ENCODE data around the gene PSMD8. TPM values are rescaled to one million over a fixed set of nuclear protein-coding genes. Genes with fewer than 3 reads are reported as not detected.

PSMD8 gene
- total RNA-seq, 1 experiment from 2014 or later, result 222 TPM

GRCh38 chr19:38373907-38374331 lies 452 bp upstream of the PSMD8 start:
- Histone ChIP-seq H3F3A (ENCODE audit: insufficient read depth, low read depth) (peaks cover 5% of the 10 kb centered on the region), H3K4me3 (peak overlapping the region; percentile 76), H3K4me2 (peak overlapping the region; percentile 81), H3K27me3 (ENCODE audit: insufficient read depth, low read depth) (no peaks in the 10 kb centered on the region), H3K9me3 (ENCODE audit: insufficient read depth, low read depth) (no peaks in the 10 kb centered on the region), H3K36me3 (ENCODE audit: low read depth) (peaks cover 19% of the 10 kb centered on the region; the same call in 1 of the 2 replicates), H3K4me1 (replicated peaks; ENCODE audit: insufficient read depth) (peaks cover 15% of the 10 kb centered on the region), H3K27ac (peak overlapping the region; percentile 27; the same call in 1 of the 2 replicates), H2AFZ (peak overlapping the region; percentile 86), H3K9me2 (ENCODE audit: insufficient read depth) (no peaks in the 10 kb centered on the region), H3K79me2 (ENCODE audit: low read depth) (peaks cover 36% of the 10 kb centered on the region), H4K20me1 (ENCODE audit: insufficient read depth) (peaks cover 3% of the 10 kb centered on the region)
- no peak for TF ChIP-seq EZH2 (IDR thresholded peaks at IDR 0.05; ENCODE audit: low read depth)
- TF ChIP-seq CTCF (conservative IDR thresholded peaks at IDR 0.05), result no peak
- BruUV-seq (replicated peaks), result TSS peak; percentile 44
- DNase-seq, result no peak
- intact Hi-C loops (cut with micrococcal nuclease; ENCODE audit: unreplicated experiment), result loop anchor here (1.0 kb wide), 2 partner anchors 14 to 38 kb away; partner anchors contain the start of genes GGN and SPRED3
- CTCF ChIA-PET, result interaction anchor here (0.8 to 1.4 kb wide), 3 partner anchors 13 to 38 kb away, joined by 3 to 8 read pairs (median 4); partner anchors contain the start of genes CATSPERG and GGN
- POLR2A ChIA-PET (ENCODE audit: unreplicated experiment), result interaction anchor here (0.6 to 1.2 kb wide), 9 partner anchors 14 to 907 kb away, joined by 3 to 28 read pairs (median 5); partner anchors contain the start of genes FAM98C, GGN, WDR87 and ZNF569

- Histone ChIP-seq H3K4me2 (peak overlapping the region; percentile 87), H3K9me2 (ENCODE audit: insufficient read depth) (no peaks in the 10 kb centered on the region), H3K79me2 (ENCODE audit: low read depth) (peaks cover 36% of the 10 kb centered on the region), H2AFZ (peak overlapping the region; percentile 87), H3K9me3 (ENCODE audit: insufficient read depth, low read depth) (no peaks in the 10 kb centered on the region), H3K36me3 (ENCODE audit: low read depth) (peaks cover 25% of the 10 kb centered on the region; the same call in 1 of the 2 replicates), H3K27me3 (ENCODE audit: insufficient read depth, low read depth) (no peaks in the 10 kb centered on the region), H3K27ac (peak overlapping the region; percentile 58), H3K4me3 (peak overlapping the region; percentile 76), H3F3A (ENCODE audit: insufficient read depth, low read depth) (peaks cover 5% of the 10 kb centered on the region), H4K20me1 (ENCODE audit: insufficient read depth) (peaks cover 8% of the 10 kb centered on the region), H3K4me1 (replicated peaks; ENCODE audit: insufficient read depth) (peaks cover 15% of the 10 kb centered on the region)
- ChIA-PET POLR2A (ENCODE audit: unreplicated experiment) (interaction anchor here (0.7 to 1.1 kb wide), 2 partner anchors 28 to 780 kb away, joined by 3 to 4 read pairs; no protein-coding TSS in a partner anchor), CTCF (no interaction called here)
- no peak for DNase-seq
- intact Hi-C loops (cut with micrococcal nuclease; ENCODE audit: unreplicated experiment), result no loop called here
- TSS peak; percentile 21 for BruUV-seq (replicated peaks)
- TF ChIP-seq EZH2 (IDR thresholded peaks at IDR 0.05; ENCODE audit: low read depth), result no peak
- no peak for TF ChIP-seq CTCF (conservative IDR thresholded peaks at IDR 0.05)
Measured at GRCh38 chr19:38375098-38375493, 725 bp downstream of the PSMD8 start.

GRCh38 chr19:38375748-38376147 lies 1.4 kb downstream of the PSMD8 start:
- H3K9me3 ChIP-seq (ENCODE audit: insufficient read depth, low read depth), result no peaks in the 10 kb centered on the region
- TF ChIP-seq CTCF (conservative IDR thresholded peaks at IDR 0.05) (no peak), EZH2 (IDR thresholded peaks at IDR 0.05; ENCODE audit: low read depth) (no peak)
- peak overlapping the region; percentile 76 for H3K4me3 ChIP-seq
- no peak for DNase-seq
- peak overlapping the region; percentile 87 for H3K4me2 ChIP-seq
- H4K20me1 ChIP-seq (ENCODE audit: insufficient read depth), result peaks cover 10% of the 10 kb centered on the region
- peaks cover 28% of the 10 kb centered on the region; the same call in 1 of the 2 replicates for H3K36me3 ChIP-seq (ENCODE audit: low read depth)
- CTCF ChIA-PET, result interaction anchor here (0.5 to 0.6 kb wide), 3 partner anchors 127 to 553 kb away, joined by 3 to 5 read pairs (median 4); no protein-coding TSS in a partner anchor
- no peak overlapping the region for H3K27ac ChIP-seq
- H2AFZ ChIP-seq, result no peak overlapping the region; the same call in 1 of the 2 replicates
- POLR2A ChIA-PET (ENCODE audit: unreplicated experiment), result interaction anchor here (0.6 kb wide), 3 partner anchors 12 to 71 kb away, joined by 4 to 12 read pairs (median 6); partner anchors contain the start of gene GGN
- peaks cover 15% of the 10 kb centered on the region for H3K4me1 ChIP-seq (replicated peaks; ENCODE audit: insufficient read depth)
- no TSS peak for BruUV-seq (replicated peaks)
- no peaks in the 10 kb centered on the region for H3K9me2 ChIP-seq (ENCODE audit: insufficient read depth)
- peaks cover 5% of the 10 kb centered on the region for H3F3A ChIP-seq (ENCODE audit: insufficient read depth, low read depth)
- H3K27me3 ChIP-seq (ENCODE audit: insufficient read depth, low read depth), result no peaks in the 10 kb centered on the region
- H3K79me2 ChIP-seq (ENCODE audit: low read depth), result peaks cover 36% of the 10 kb centered on the region
- intact Hi-C loops (cut with micrococcal nuclease; ENCODE audit: unreplicated experiment), result no loop called here
